ENCODE results near the gene CALML6.

Gene CALML6

GRCh38 chr1:1962752-1963151 is 47.7 kb downstream of the CALML6 start:
- Histone ChIP-seq H3K27me3 (ENCODE audit: low read length) (no peaks in the 10 kb centered on the region), H4K20me1 (ENCODE audit: low read depth, low read length) (no peaks in the 10 kb centered on the region), H3K27ac (ENCODE audit: low read depth, low read length) (no peak overlapping the region), H2AFZ (ENCODE audit: low read depth, low read length, severe bottlenecking) (no peak overlapping the region), H3K9me3 (ENCODE audit: insufficient read depth, low read length) (no peaks in the 10 kb centered on the region), H3K9ac (ENCODE audit: low read length) (no peak overlapping the region), H3K4me3 (ENCODE audit: insufficient read depth, low read length, poor library complexity, severe bottlenecking) (no peak overlapping the region), H3F3A (ENCODE audit: insufficient read depth) (no peaks in the 10 kb centered on the region), H3K79me2 (ENCODE audit: insufficient read depth, low read length) (no peaks in the 10 kb centered on the region), H3K9me2 (replicated peaks; ENCODE audit: insufficient read depth, low read length) (no peaks in the 10 kb centered on the region), H3K4me2 (ENCODE audit: low read depth, low read length, poor library complexity, severe bottlenecking) (no peak overlapping the region), H3K36me3 (ENCODE audit: low read length) (no peaks in the 10 kb centered on the region)
- TF ChIP-seq EZH2phosphoT487 (conservative IDR thresholded peaks at IDR 0.05; ENCODE audit: low read length): no peak
- TF ChIP-seq, protein P1, sequence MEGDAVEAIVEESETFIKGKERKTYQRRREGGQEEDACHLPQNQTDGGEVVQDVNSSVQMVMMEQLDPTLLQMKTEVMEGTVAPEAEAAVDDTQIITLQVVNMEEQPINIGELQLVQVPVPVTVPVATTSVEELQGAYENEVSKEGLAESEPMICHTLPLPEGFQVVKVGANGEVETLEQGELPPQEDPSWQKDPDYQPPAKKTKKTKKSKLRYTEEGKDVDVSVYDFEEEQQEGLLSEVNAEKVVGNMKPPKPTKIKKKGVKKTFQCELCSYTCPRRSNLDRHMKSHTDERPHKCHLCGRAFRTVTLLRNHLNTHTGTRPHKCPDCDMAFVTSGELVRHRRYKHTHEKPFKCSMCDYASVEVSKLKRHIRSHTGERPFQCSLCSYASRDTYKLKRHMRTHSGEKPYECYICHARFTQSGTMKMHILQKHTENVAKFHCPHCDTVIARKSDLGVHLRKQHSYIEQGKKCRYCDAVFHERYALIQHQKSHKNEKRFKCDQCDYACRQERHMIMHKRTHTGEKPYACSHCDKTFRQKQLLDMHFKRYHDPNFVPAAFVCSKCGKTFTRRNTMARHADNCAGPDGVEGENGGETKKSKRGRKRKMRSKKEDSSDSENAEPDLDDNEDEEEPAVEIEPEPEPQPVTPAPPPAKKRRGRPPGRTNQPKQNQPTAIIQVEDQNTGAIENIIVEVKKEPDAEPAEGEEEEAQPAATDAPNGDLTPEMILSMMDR (IDR thresholded peaks at IDR 0.05; ENCODE audit: insufficient read depth, low read length, poor library complexity, severe bottlenecking): no peak

DNA sequence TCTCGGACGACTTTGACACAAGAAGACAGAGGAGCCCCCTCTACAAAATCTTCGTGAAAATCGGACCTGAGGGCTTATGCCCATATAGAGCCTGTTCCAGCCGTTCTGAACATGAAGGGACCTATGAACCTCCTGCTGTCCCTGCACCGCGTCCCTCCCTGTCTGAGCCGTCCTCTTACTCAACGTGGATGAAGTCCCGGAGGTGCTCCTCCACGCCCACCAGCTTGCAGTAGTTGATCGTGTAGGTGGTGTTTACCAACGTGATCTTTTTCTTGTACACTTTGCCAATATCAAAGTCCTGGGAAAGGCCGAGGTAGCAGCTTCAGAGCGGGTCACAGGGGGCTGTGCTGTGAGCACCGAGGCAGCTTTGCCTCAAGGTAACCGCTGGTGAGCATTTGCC is 48.5 kb downstream of the CALML6 start:
- Histone ChIP-seq H3K9me3 (ENCODE audit: insufficient read depth, low read length) (no peaks in the 10 kb centered on the region), H3K9ac (ENCODE audit: low read length) (no peak overlapping the region), H3K4me3 (ENCODE audit: insufficient read depth, low read length, poor library complexity, severe bottlenecking) (no peak overlapping the region), H3K36me3 (ENCODE audit: low read length) (no peaks in the 10 kb centered on the region), H3K79me2 (ENCODE audit: insufficient read depth, low read length) (no peaks in the 10 kb centered on the region), H3K9me2 (replicated peaks; ENCODE audit: insufficient read depth, low read length) (no peaks in the 10 kb centered on the region), H3K4me2 (ENCODE audit: low read depth, low read length, poor library complexity, severe bottlenecking) (no peak overlapping the region), H3F3A (ENCODE audit: insufficient read depth) (no peaks in the 10 kb centered on the region), H3K27me3 (ENCODE audit: low read length) (no peaks in the 10 kb centered on the region), H3K27ac (ENCODE audit: low read depth, low read length) (no peak overlapping the region), H4K20me1 (ENCODE audit: low read depth, low read length) (no peaks in the 10 kb centered on the region), H2AFZ (ENCODE audit: low read depth, low read length, severe bottlenecking) (no peak overlapping the region)
- TF ChIP-seq EZH2phosphoT487 (conservative IDR thresholded peaks at IDR 0.05; ENCODE audit: low read length): no peak
- TF ChIP-seq, protein P1 (IDR thresholded peaks at IDR 0.05; ENCODE audit: insufficient read depth, low read length, poor library complexity, severe bottlenecking): no peak

- Histone ChIP-seq H3K9me2 (replicated peaks; ENCODE audit: insufficient read depth, low read length) (no peaks in the 10 kb centered on the region), H2AFZ (ENCODE audit: low read depth, low read length, severe bottlenecking) (no peak overlapping the region), H3K36me3 (ENCODE audit: low read length) (no peaks in the 10 kb centered on the region), H3K4me3 (ENCODE audit: insufficient read depth, low read length, poor library complexity, severe bottlenecking) (no peak overlapping the region), H3K27ac (ENCODE audit: low read depth, low read length) (no peak overlapping the region), H3K79me2 (ENCODE audit: insufficient read depth, low read length) (no peaks in the 10 kb centered on the region), H4K20me1 (ENCODE audit: low read depth, low read length) (no peaks in the 10 kb centered on the region), H3K4me2 (ENCODE audit: low read depth, low read length, poor library complexity, severe bottlenecking) (no peak overlapping the region), H3F3A (ENCODE audit: insufficient read depth) (no peaks in the 10 kb centered on the region), H3K27me3 (ENCODE audit: low read length) (no peaks in the 10 kb centered on the region), H3K9me3 (ENCODE audit: insufficient read depth, low read length) (no peaks in the 10 kb centered on the region), H3K9ac (ENCODE audit: low read length) (no peak overlapping the region)
- TF ChIP-seq EZH2phosphoT487 (conservative IDR thresholded peaks at IDR 0.05; ENCODE audit: low read length): no peak
- TF ChIP-seq, protein P1 (IDR thresholded peaks at IDR 0.05; ENCODE audit: insufficient read depth, low read length, poor library complexity, severe bottlenecking): no peak
Measured at GRCh38 chr1:1964811-1965210, 49.8 kb downstream of the CALML6 start.
